Superior temporal gyrus (tissue), 1 donor: ENCODE measurements around the gene PPP1R3G.

Experiments
- DNase-seq: peaks from one replicate; pipeline ENCODE4 v3.0.0-alpha.2; 2016; ENCODE audit errors: extremely low spot score

The PPP1R3G gene

GRCh38 chr6:5094327-5094726 lies 9.2 kb downstream of the PPP1R3G start:
- DNase-seq: no peak

GRCh38 chr6:5095236-5095635 lies 10.1 kb downstream of the PPP1R3G start:
- DNase-seq: no peak

- no peak for DNase-seq
These were observed 11.3 kb downstream of the PPP1R3G start for GRCh38 chr6:5096482-5096881.

GRCh38 chr6:5098501-5099270 lies 13.5 kb downstream of the PPP1R3G start:
- no peak for DNase-seq

GRCh38 chr6:5099537-5099936 lies 14.4 kb downstream of the PPP1R3G start:
- no peak for DNase-seq

- DNase-seq: no peak
These were observed 15.7 kb downstream of the PPP1R3G start for GRCh38 chr6:5100806-5101205.

DNA sequence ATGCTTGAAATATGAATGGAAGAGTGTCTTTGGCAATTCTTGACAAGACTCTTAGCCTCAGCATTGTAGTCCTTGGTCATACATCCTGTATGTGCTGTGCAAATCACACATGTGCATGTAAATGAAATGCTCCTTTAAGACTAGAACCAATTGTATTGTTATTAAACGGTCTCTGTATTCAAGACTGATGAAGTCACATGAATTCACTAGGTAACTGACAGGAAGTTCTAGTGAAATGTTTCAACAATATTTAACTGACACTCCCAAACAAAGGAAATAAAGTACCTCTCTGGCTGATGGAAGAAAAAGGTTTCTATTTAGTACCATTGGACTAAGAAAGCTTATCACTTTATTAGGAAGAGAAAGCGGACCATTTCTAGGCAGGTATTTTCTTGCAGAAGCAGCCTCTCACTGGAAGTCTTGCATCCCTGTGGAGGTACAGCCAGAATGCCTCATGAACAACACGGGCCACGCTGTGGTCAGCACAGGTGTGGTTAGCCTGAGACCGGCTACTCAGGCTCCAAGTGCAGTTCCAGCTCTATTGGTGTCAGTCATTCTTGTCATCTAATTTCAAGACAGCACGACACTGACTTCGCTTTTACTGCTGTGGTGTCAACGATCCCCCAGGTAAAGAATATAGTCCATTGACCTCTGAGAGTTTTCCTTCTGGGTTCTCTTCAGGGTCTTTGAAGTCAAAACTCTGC lies 17.3 kb downstream of the PPP1R3G start:
- DNase-seq: no peak

DNA sequence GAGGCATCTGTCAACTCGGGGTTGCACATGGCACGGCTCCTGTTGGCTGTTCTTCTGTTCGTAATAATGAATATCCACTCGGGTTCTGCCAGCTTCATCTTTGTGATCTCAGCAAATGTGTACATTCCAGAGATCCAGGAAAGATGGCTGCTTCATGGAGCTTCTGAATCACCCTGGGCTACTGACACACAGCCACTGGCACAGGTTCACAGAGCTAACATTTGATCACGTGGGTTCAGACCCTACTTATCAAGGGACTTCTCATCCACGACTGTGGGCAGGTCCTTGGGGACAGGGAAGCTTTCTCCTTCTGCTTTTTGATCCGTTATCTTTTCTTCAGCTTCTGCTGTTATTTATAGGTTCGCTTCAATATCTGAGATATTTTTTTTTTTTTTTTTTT lies 18.1 kb downstream of the PPP1R3G start:
- no peak for DNase-seq

- DNase-seq: no peak
These were observed 19.5 kb downstream of the PPP1R3G start for GRCh38 chr6:5104667-5105066.

GRCh38 chr6:5105146-5105545 lies 20.0 kb downstream of the PPP1R3G start:
- DNase-seq: no peak

GRCh38 chr6:5107341-5107740 lies 22.2 kb downstream of the PPP1R3G start:
- DNase-seq: no peak

- peak; percentile 42 for DNase-seq
These were observed 22.9 kb downstream of the PPP1R3G start for GRCh38 chr6:5108068-5108467.

GRCh38 chr6:5108536-5109150 lies 23.5 kb downstream of the PPP1R3G start:
- no peak for DNase-seq

DNA sequence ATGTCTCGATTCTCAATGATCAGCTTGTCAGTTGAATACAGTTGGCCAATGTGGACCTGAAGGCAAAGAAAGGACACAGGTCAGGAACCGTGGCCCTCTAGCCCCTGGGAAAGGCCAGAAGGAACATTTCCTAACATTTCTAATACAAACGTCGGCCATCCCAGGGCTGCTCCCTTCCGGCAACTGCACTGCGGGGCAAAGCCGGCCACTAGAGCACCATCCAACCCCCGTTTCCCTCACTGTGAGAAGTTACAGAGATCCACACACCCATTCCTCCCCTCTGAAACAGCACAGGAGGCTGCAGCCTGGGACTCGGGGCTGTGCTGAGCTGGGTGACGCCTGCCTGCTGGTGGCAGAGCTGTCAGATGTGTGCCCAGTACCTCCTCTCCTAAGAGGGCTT lies 24.3 kb downstream of the PPP1R3G start:
- no peak for DNase-seq

- no peak for DNase-seq
These were observed 25.1 kb downstream of the PPP1R3G start for GRCh38 chr6:5110246-5110645.

- DNase-seq: no peak
These were observed 26.5 kb downstream of the PPP1R3G start for GRCh38 chr6:5111626-5112025.

DNA sequence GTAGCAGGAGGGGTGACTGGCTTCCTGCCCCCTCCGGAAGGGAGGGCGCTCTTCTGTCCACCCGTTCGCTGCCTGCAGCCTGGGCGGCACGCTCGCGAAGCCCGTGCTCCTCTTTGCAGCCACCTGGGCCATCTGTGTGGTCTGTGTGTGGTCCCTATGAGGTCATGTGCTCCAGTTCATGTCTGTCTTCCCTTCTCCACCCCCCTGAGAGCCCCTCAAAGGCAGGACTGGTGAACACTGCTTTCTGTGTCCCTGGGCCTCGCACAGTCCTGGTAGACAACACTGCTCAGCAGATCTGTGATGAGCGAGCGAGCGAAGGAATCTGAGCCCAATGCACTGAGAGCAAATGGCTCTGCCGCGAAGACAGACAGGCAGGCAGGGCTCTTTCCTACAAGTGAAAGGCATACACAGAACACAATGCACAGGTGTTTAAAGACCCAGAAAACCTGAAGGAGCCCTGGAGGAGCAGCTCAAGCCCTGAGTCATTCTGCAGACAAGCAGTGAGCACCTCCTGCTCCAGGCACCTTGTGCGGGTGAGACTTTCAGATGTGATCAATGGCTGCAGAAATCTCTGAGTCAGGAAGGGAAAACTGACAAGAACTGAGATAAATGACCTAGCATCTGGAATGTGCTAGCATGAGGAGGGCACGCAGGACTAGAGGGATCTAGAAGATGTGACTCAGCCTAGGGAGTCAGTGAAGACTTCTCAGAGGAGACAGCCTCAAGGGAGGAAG lies 27.1 kb downstream of the PPP1R3G start:
- no peak for DNase-seq

DNA sequence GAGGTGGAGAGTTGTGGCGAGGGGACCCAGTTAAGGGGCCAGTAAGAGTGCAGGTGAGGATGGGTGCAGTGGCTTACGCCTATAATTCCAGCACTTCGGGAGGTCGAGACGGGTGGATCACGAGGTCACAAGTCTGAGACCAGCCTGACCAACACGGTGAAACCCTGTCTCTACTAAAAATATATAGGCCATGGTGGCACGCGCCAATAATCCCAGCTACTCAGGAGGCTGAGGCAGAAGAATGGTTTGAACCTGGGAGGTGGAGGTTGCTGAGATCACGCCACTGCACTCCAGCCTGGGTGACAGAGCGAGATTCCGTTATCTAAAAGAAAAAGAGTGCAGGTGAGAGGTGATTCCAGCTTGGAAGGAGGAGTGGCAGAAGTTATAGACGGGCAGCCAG lies 28.0 kb downstream of the PPP1R3G start:
- DNase-seq: no peak

GRCh38 chr6:5115168-5115567 lies 30.0 kb downstream of the PPP1R3G start:
- no peak for DNase-seq

DNA sequence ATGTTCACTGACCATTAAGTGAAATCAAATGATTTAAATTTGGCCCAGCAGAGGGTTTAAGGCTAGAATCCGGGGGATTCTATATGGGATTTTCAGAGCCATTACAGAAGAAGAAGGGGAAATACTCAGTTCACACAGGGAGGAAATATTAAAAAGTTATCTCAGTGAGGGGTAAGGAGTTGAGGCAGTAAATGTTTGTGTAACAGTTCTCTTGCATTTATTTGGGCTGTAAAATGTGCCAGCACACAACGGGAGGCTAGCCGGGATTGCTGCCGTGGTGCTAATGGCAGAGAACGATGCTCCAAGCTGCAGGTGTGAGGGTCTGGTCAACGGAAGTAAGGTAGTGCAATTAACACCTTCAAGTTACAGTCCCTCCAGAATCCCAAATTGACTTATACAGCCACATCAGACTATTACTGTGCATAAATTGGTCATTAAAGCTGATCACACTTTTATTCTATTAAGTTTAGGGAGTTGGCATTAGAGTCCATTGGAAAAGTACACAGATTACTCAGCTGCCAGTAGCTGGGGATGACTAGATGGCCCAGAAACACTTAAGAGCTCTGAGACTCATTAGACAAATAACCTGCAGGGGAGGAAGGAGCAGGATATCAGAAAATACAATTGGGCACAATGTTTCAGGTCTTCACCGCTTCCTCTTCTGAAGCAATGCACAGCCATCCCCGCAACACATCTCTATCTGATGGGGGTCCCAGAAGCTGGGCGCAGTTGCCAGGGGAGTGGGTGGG lies 31.3 kb downstream of the PPP1R3G start:
- no peak for DNase-seq

DNA sequence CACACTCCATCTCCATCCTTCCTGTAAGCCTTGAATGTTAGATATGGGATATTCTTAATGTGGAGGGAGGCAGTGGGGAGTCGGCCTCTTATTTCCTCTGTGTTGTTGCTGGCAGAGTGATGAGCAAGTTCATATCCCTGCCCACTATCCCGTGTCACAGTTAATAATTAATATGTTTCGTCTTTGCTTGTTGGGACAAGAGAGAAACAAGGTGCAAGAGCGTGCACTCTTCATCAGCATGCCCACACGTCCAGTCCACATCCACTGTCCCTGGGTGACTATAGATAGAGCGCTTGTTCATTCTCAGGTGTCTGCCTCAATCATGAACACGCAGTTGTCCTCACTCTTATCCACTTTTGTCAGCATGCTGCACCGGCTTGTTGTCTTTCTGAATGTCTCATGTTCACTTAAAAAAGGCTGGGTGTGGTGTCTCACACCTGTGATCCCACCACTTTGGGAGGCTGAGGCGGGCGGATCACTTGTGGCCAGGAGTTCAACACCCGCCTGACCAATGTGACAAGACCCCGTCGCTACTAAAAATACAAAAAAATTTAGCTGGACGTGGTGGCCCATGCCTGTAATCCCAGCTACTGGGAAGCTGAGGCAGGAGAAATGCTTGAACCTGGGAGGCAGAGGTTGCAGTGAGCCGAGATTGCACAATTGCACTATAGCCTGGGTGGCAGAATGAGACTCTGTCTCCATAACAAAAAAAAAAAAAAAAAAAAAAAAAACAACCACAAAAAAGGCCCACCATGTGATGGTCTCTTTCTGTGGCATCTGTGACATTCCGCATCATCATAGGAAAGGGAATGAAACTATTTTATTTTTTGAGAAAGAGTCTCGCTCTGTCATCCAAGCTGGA lies 34.2 kb downstream of the PPP1R3G start:
- DNase-seq: no peak
